SHP77 treated with DMSO at 0.1 percent for 48 hours (cell line): ENCODE measurements around the gene SRGAP2C.
A peak's percentile ranks its signal among the peaks of the same experiment; 100 is the strongest.
"Not testable (repeated sequence)": the region's sequence is repeated elsewhere in the genome, so short reads cannot be mapped to it uniquely, and the experiment has no call there.

ENCODE experiments used
- DNase-seq: peaks from one replicate; lab custom pipeline; 2025; lab: John Stamatoyannopoulos, UW

The SRGAP2C gene

DNA sequence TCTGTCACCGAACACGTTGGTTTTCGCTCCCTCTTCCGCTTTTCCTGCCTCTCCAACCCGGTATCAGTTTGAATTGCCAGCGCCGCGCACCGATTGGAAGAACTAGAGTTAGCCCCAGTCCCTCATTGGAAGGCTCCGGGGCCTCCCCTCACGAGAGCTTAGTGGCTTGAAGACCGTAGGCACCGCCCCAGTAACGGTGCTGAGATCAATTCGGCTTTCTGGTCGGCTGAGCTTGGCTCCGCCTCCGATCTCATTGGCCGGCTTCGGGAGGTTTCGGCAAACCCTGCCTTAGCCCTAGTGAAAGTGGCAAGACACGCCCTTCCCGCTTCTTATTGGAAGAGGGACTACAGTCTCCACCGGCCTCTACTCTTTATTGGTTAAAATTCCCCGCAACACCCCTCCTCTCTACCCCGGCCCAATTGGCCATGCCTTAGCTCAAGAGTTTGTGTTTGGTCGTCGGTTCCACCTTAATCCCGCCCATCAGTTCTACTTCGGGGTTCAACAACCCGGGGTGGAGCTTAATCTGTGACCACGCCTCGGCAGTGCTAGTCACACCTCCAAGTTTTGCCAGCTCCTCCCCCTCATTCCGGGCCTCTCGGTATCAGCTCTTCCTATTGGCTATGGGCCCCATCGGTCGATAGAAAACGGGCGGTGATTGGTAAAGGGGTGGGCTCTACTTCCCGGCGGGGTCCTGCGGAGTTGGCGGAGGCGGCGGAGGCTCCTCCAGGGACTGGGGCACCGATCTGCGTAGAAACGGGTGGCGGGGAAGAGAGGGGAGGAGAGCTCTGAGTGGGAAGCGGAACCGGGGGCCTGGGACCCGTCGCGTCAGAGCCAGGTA is at the start of gene SRGAP2C, which contains the start of gene FAM72B:
Gene SRGAP2C, plus strand, starts transcription at position 686 of the 838 bp plus-strand sequence. CDS start 2,472 bp downstream, outside the sequence.
Gene FAM72B, minus strand, starts transcription at position 51 of the 838 bp plus-strand sequence. CDS start 851 bp downstream, outside the sequence.
- DNase-seq, result peak; percentile 97

DNA sequence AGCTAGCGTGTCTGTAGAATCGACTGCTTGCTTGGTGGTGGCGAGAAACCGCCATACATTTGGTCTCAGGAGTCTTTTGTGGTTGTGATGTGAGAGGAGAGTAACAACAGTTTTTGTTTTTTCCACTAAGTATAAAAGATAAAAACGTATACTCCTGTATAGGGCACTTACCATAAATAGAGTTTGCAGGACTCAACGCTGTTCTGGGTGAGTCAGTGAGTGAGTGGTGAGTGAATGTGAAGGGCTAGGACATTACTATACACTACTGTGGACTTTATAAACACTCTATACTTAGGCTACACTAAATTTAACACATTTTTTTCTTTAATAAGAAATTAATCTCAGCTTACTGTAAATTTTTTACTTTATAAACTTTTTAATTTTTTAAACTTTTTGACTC is 44.4 kb upstream of the SRGAP2C start:
- not testable (repeated sequence) for DNase-seq

GRCh38 chr1:121148489-121149190 is 36.1 kb upstream of the SRGAP2C start:
- not testable (repeated sequence) for DNase-seq

GRCh38 chr1:121151294-121151693 is 33.5 kb upstream of the SRGAP2C start:
- DNase-seq, result not testable (repeated sequence)

DNA sequence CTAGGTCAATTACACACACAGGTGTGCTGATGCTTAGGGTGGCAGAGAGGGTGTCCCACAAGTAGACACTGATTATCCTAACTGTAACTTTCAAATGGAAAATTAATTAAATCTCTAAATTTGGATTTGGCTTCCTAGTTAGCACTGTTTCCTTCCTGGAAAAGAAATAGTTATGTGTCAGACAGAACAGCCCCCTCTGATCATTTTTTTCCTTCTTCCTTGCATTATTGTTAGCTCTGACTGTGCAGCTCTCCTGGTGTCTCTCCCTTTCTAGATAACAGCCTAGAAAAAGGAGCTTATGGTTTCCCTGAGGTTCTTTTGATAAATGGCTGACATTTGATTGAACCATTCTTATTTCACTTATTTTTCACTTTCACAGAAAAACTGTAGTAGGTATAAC is 32.0 kb upstream of the SRGAP2C start:
- DNase-seq, result not testable (repeated sequence)

DNA sequence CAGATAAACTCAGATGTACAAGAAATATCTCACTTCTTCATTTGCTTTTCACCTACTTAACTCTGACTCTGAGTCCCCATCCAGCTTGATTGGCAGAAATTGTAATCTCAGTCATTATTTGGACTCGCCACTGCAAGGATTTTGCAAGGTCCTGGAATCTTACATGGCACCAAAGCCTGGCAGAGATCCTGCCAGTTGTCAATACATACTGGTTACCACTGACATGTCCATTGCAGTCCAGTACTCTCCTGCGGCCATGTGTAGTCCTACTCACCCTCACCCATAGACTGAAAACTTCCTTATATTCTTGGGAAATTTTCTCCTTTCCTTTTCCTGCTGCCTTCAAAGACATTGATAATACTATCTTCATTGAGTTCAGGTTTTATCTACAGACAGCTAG is 30.0 kb upstream of the SRGAP2C start:
- not testable (repeated sequence) for DNase-seq

DNA sequence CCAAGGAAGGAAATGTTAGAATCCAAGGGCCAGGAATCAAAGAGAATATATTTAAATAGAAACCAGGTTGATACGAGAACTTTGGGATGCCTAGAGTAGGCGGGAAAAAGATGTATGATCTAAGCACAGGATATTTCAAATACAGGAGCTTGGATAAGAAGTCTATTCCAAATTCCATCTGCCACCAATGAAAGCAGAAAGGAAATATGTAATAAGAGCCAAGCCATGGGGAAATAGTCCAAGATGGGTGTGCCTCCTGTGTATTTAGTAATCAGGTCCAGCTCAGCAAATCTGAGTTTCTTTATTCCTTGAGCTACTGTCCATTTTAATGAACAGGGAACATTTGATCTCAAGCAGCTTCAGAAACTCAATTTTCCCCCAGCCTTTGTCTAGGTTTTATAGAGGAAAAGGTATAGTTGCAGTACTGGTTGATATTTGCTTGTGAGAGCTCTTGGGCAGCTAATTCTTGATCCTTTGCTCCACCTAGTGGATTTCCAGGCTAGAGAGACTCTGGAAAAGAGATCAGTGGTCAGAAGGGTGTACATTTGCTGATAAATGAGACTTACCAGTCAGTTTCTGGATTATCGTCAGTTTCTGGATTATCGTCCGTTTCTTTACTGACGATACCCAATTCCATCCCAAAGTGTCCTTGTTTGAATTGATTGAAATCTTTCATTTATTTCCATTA is 29.0 kb upstream of the SRGAP2C start:
- DNase-seq, result not testable (repeated sequence)

GRCh38 chr1:121156958-121157603 is 27.7 kb upstream of the SRGAP2C start:
- DNase-seq, result not testable (repeated sequence)

GRCh38 chr1:121157609-121158008 is 27.2 kb upstream of the SRGAP2C start:
- not testable (repeated sequence) for DNase-seq

GRCh38 chr1:121160118-121160517 is 24.7 kb upstream of the SRGAP2C start:
- not testable (repeated sequence) for DNase-seq

DNA sequence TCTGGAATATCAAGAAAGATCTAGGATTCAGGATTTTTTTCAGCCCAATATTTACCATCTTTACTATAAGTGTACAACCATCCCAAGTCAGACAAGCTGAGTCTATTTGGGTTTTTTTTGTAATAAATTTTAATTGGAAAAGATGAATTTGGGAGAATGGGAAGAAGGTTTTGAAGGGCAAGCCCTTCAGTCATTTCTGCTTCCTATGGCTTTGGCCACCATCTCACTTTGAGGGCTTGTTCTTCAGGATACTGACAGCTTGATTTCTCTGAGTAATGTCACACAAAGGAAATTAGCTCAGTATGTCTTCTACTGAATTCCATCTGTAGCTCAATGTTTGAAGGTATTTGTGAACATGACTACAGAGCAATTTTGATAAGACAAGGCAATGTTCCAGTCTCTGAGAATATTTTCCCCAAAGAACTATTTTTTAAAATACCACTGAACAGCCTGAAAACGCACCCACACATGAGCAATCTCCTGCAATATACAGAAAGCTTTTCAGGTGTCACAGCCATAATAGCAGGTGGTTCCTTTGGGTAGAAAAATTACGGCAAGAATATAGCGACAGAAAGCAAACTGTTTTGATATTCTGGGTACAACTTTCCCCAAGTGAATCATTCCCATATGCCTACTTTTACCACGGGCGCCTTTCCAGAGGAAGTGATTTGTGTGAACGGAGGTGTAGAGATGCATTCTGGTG is 23.4 kb upstream of the SRGAP2C start:
- DNase-seq, result not testable (repeated sequence)

DNA sequence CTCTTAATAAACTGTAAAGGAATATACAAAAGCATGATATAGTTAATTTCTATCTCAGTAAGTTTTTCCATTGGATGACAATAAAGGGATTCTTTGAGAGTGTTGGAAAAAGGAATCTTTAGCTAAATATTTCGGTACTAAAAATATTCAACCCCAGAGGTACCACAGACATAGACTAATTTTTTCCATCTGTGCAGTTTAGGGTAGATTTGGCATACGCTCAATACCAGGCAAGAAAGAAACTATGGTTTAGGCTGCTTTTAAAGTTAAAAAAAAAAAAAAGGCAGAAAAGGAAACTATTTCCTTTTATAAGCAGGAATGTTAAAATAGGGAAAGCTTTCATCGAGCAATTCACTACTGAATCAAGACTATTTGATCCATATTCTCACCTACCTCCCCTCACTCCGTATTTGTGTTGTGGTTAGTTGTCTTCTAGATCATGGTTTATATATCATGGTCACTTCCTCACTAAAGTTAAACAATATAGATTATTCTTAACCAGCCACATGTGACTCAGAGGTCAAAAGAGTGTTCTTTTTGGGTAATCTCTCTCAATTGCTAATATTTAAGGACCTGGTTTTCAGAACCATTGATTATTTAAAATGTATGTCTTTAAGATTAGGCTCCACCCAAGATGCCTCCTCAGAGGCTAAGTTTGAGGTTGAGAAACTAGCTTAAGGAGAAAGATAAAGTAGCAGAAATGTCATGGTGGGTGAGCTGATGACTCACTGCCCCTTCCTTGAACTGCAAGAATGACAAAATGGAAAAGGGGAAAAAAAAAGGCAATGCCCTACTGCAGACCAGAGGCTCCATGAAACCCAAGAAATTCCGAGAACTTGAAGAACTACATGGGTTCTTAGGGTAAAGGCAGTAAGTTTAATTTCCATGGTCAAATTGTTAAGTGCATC is 20.7 kb upstream of the SRGAP2C start:
- not testable (repeated sequence) for DNase-seq

DNA sequence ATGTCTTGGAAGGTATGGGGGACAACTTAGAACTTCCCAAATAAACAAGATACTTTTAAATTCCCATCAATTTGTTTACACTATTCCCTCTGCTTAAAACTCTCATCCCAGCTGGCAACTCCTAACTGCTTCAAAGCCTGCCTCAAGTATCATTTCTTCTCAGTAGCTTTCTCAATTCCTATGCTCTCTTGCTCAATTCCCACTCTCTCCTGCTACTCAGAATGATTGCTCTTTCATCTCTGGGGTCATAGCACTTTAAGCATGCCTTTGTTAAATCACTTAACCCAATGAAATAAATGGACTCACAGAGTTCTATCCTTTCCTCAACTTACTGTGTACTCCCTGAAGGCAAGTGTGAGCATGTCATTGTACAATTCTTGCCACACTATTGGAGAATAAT is 19.5 kb upstream of the SRGAP2C start:
- DNase-seq, result not testable (repeated sequence)

GRCh38 chr1:121167225-121167738 is 17.5 kb upstream of the SRGAP2C start:
- DNase-seq, result not testable (repeated sequence)

DNA sequence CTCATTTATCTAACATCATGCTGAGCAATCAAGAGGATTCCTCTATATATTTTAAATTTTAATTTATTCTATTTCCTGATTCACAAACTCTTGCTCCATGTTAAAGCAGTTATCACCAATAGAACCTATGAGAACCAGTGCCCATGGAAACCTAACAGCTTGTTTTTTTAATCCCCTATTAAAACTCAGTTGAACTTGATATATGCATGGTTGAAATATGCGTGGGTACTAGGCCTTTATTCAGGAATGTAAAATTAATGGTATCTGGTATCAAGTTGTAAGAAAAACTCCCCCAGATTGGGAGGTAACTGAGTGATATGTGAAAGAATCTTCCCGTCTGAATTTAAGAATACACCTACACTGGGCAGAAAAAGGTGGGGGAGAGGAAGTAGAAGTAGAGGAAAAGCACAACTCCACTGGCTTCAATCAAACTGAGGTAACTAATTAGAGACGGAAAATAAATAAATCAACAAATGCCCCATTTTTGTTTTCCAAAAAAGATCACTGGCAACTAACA is 16.6 kb upstream of the SRGAP2C start:
- not testable (repeated sequence) for DNase-seq

GRCh38 chr1:121176649-121177048 is 8.1 kb upstream of the SRGAP2C start:
- not testable (repeated sequence) for DNase-seq

DNA sequence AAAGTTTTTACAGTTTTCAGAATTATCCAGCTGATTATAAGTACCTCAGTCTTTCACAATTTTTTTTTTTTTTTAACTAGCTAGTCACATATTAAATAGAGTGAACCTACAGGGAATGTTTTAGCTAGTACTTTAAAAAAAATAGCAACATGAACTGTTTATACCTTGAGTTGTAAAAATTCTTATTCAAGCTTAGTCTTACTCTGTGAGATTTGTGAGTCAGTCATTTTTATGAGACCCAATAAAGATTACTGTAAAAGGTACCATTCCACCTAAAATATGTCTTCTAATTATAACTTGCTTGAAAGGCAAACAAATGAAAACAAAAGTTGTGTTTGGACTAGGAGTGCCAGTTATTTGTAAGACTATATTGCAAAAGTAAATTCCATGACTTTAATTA is 6.6 kb upstream of the SRGAP2C start:
- DNase-seq, result not testable (repeated sequence)

- not testable (repeated sequence) for DNase-seq
Measured at GRCh38 chr1:121183867-121184266, 908 bp upstream of the SRGAP2C start.

GRCh38 chr1:121185140-121185708 is 449 bp downstream of the SRGAP2C start:
- DNase-seq, result not testable (repeated sequence)
